OCI-LY3 (cell line): ENCODE results near the gene ZYG11B.

ENCODE experiments used
- H2AFZ ChIP-seq: fragments of 200-600, 300-600 bp; shearing (Covaris generic); 2 replicates; pipeline ENCODE4 v1.6.0; 2014; ENCODE audit warnings: antibody characterized with exemption, low read depth, low read length
- H3K27ac ChIP-seq: fragments of 200-600, 300-600 bp; sonication (generic); 2 replicates; pipeline ENCODE4 v1.5.1; 2014; ENCODE audit warnings: mild to moderate bottlenecking, low read length, moderate library complexity, mixed read lengths
- H3K27me3 ChIP-seq: fragments of 200-600, 300-600 bp; sonication (generic); 2 replicates; pipeline ENCODE4 v1.6.1; 2014; ENCODE audit warnings: low read depth, low read length, mixed read lengths
- H3K36me3 ChIP-seq: fragments of 200-600, 300-600 bp; sonication (generic); replicated peaks from 2 replicates; pipeline ENCODE3; 2014; ENCODE audit warnings: low read depth, low read length, mixed read lengths
- H3K4me1 ChIP-seq: fragments of 300-600, 200-600 bp; sonication (generic); 2 replicates; pipeline ENCODE4 v1.6.1; 2014; ENCODE audit warnings: low read length, mixed read lengths
- H3K4me2 ChIP-seq: fragments of 200-600, 300-600 bp; sonication (generic); 2 replicates; pipeline ENCODE4 v1.6.1; 2014; ENCODE audit warnings: low read length, mixed read lengths
- H3K4me3 ChIP-seq: fragments of 300-600, 200-600 bp; sonication (generic); 2 replicates; pipeline ENCODE4 v1.5.1; 2014; ENCODE audit warnings: antibody characterized with exemption, mild to moderate bottlenecking, low read length, moderate library complexity
- H3K79me2 ChIP-seq: fragments of 300-600, 200-600 bp; shearing (Covaris generic); 2 replicates; pipeline ENCODE4 v1.6.1; 2014; ENCODE audit warnings: mild to moderate bottlenecking, low read length, mixed read lengths
- H3K9ac ChIP-seq: fragments of 300-600, 200-600 bp; shearing (Covaris generic); 2 replicates; pipeline ENCODE4 v1.6.0; 2014; ENCODE audit warnings: mild to moderate bottlenecking, low read length, moderate library complexity
- H3K9me3 ChIP-seq: fragments of 200-600, 300-600 bp; shearing (Covaris generic); 2 replicates; pipeline ENCODE4 v1.6.1; 2014; ENCODE audit warnings: low read length, mixed read lengths; ENCODE audit not compliant: insufficient read depth
- H4K20me1 ChIP-seq: fragments of 200-600, 300-600 bp; sonication (generic); 2 replicates; pipeline ENCODE4 v1.6.1; 2016; ENCODE audit warnings: low read length, mixed read lengths; ENCODE audit not compliant: insufficient read depth
- EZH2phosphoT487 ChIP-seq: fragments of 200-600 bp; shearing (Covaris generic); IDR thresholded peaks from 2 replicates; pipeline ENCODE4 v1.6.1; 2018; ENCODE audit warnings: antibody characterized with exemption, mixed run types, low read depth
- TF ChIP-seq, protein P1 (sequence below): fragments of 200-600, 300-600 bp; sonication (generic); IDR thresholded peaks from 2 replicates; pipeline ENCODE4 v1.5.1; 2014; ENCODE audit warnings: antibody characterized with exemption, low read length, low read depth

ZYG11B gene

DNA sequence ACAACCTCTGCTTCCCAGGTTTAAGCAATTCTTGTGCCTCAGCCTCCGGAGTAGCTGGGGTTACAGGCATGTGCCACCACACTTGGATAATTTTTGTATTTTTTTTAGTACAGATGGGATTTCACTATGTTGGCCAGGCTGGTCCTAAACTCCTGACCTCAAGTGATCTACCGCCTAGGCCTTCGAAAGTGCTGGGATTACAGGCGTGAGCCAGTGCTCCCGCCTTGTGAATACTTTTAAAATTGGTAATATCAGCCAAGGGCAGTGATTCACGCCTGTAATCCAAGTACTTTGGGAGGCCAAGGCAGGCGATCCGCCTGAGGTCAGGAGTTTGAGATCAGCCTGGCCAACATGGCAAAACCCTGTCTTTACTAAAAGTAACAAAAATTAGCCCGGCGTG lies 33.7 kb downstream of the ZYG11B start:
- H3K4me2 ChIP-seq, result no peak overlapping the region
- H3K79me2 ChIP-seq, result no peaks in the 10 kb centered on the region
- TF ChIP-seq EZH2phosphoT487, result no peak
- TF ChIP-seq, protein P1, sequence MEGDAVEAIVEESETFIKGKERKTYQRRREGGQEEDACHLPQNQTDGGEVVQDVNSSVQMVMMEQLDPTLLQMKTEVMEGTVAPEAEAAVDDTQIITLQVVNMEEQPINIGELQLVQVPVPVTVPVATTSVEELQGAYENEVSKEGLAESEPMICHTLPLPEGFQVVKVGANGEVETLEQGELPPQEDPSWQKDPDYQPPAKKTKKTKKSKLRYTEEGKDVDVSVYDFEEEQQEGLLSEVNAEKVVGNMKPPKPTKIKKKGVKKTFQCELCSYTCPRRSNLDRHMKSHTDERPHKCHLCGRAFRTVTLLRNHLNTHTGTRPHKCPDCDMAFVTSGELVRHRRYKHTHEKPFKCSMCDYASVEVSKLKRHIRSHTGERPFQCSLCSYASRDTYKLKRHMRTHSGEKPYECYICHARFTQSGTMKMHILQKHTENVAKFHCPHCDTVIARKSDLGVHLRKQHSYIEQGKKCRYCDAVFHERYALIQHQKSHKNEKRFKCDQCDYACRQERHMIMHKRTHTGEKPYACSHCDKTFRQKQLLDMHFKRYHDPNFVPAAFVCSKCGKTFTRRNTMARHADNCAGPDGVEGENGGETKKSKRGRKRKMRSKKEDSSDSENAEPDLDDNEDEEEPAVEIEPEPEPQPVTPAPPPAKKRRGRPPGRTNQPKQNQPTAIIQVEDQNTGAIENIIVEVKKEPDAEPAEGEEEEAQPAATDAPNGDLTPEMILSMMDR, result no peak
- H3K27ac ChIP-seq, result no peak overlapping the region
- no peaks in the 10 kb centered on the region for H3K27me3 ChIP-seq
- H3K9ac ChIP-seq, result no peak overlapping the region
- no peaks in the 10 kb centered on the region for H3K36me3 ChIP-seq
- H3K4me3 ChIP-seq, result no peak overlapping the region
- H4K20me1 ChIP-seq, result no peaks in the 10 kb centered on the region
- H3K4me1 ChIP-seq, result no peaks in the 10 kb centered on the region
- no peak overlapping the region for H2AFZ ChIP-seq
- no peaks in the 10 kb centered on the region for H3K9me3 ChIP-seq

- Histone ChIP-seq H3K4me2 (no peak overlapping the region), H3K4me3 (no peak overlapping the region), H3K9me3 (no peaks in the 10 kb centered on the region), H4K20me1 (no peaks in the 10 kb centered on the region), H3K27me3 (no peaks in the 10 kb centered on the region), H3K4me1 (no peaks in the 10 kb centered on the region), H3K36me3 (no peaks in the 10 kb centered on the region), H3K27ac (no peak overlapping the region), H3K9ac (no peak overlapping the region), H2AFZ (no peak overlapping the region), H3K79me2 (no peaks in the 10 kb centered on the region)
- no peak for TF ChIP-seq EZH2phosphoT487
- TF ChIP-seq, protein P1, result no peak
Observed at GRCh38 chr1:52767596-52768280, 41.5 kb downstream of the ZYG11B start.

GRCh38 chr1:52769346-52770033 lies 43.2 kb downstream of the ZYG11B start:
- Histone ChIP-seq H3K4me2 (no peak overlapping the region), H2AFZ (no peak overlapping the region), H3K36me3 (no peaks in the 10 kb centered on the region), H3K9ac (no peak overlapping the region), H4K20me1 (no peaks in the 10 kb centered on the region), H3K4me1 (no peaks in the 10 kb centered on the region), H3K27ac (no peak overlapping the region), H3K79me2 (no peaks in the 10 kb centered on the region), H3K4me3 (no peak overlapping the region), H3K27me3 (no peaks in the 10 kb centered on the region), H3K9me3 (no peaks in the 10 kb centered on the region)
- TF ChIP-seq EZH2phosphoT487, result no peak
- TF ChIP-seq, protein P1, result no peak

DNA sequence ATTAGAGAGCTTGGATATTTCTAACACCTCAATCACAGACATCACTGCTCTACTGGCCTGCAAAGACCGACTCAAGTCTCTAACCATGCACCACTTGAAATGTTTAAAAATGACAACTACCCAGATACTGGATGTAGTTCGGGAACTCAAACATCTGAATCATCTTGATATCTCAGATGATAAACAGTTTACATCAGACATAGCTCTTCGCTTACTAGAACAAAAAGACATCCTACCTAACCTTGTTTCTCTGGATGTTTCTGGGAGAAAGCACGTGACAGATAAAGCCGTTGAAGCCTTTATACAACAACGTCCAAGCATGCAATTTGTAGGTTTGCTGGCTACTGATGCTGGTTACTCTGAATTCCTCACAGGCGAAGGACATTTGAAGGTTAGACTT lies 45.1 kb downstream of the ZYG11B start:
- Histone ChIP-seq H3K36me3 (no peaks in the 10 kb centered on the region), H3K9ac (no peak overlapping the region), H3K4me3 (no peak overlapping the region), H3K79me2 (no peaks in the 10 kb centered on the region), H3K27ac (no peak overlapping the region), H4K20me1 (no peaks in the 10 kb centered on the region), H3K27me3 (no peaks in the 10 kb centered on the region), H3K4me2 (no peak overlapping the region), H3K9me3 (no peaks in the 10 kb centered on the region), H2AFZ (no peak overlapping the region), H3K4me1 (no peaks in the 10 kb centered on the region)
- TF ChIP-seq, protein P1, result no peak
- TF ChIP-seq EZH2phosphoT487, result no peak
